ENCODE results near the gene COQ8A. TPM values are rescaled to one million over a fixed set of nuclear protein-coding genes. Genes with fewer than 3 reads are reported as not detected.

Gene COQ8A
- 10.2 and 20.7 TPM in 2 replicates for total RNA-seq

GRCh38 chr1:226940029-226940805, at the start of gene COQ8A:
Gene COQ8A, plus strand, starts transcription at chr1:226940294. Its CDS starts 21,092 bp downstream, at chr1:226961386.

Other genes with a start within 250 kb of the COQ8A start
- 21.4 and 38.4 TPM in 2 replicates for gene ITPKB, start 201.0 kb upstream of the COQ8A start, total RNA-seq
- gene PSEN2, start 69.7 kb upstream of the COQ8A start, total RNA-seq, result 20.6 and 54.6 TPM in 2 replicates